ENCODE results near the gene VPS33B. TPM values are rescaled to one million over a fixed set of nuclear protein-coding genes. Genes with fewer than 3 reads are reported as not detected.

Gene VPS33B
- total RNA-seq = 9.6 and 10.7 TPM in 2 replicates

GRCh38 chr15:91022075-91022831 is at the start of gene VPS33B:
TSS of gene VPS33B (minus strand) at chr15:91022594. CDS start at chr15:91022249, 345 bp downstream.

DNA sequence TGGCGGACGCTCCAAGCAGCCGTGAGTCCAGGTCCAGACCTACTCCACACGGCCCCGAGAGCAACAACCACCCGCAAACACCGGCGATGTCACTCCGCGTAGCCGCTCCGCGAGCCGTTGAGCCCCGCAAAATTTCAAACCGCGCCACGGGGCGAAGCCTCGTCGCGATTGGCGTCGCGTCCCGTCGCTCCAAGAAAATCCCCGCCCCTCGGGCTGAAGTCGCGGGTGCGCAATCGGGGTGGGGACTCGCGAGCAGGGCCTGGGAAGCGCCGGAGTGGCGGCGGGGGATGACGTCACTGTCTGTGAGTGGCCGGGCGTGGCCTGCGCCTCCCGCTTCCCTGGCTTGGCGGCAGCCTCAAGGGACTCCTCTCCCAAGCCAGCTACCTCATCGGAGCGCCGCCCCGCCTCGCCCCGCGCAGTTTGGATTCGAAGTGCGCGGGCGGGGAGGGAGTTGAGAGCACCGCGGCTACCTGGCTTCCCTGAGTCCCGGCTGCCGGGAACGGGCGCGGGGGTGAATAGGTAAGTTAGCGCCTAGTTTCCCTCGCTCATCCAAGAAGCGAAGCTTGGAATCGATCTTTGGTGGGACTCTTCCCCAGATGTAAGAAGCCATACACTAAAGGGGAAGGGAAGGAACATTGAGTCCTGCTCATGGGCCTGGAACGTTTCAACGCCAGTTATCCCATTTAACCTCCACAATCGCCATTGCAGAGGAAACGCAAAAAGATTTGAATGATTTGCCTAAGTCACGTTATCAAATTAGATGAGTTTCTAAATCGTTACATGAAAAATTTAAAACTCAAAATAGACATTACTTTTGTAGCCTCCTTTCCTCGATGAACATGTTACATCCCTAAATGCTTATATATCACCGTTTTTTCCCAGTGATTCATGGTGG is 27.7 kb downstream of the VPS33B start, which contains the start of gene PRC1:
PRC1 (minus strand) TSS at position 119 of the 895 bp plus-strand sequence; CDS start at position 1, 118 bp downstream.

DNA sequence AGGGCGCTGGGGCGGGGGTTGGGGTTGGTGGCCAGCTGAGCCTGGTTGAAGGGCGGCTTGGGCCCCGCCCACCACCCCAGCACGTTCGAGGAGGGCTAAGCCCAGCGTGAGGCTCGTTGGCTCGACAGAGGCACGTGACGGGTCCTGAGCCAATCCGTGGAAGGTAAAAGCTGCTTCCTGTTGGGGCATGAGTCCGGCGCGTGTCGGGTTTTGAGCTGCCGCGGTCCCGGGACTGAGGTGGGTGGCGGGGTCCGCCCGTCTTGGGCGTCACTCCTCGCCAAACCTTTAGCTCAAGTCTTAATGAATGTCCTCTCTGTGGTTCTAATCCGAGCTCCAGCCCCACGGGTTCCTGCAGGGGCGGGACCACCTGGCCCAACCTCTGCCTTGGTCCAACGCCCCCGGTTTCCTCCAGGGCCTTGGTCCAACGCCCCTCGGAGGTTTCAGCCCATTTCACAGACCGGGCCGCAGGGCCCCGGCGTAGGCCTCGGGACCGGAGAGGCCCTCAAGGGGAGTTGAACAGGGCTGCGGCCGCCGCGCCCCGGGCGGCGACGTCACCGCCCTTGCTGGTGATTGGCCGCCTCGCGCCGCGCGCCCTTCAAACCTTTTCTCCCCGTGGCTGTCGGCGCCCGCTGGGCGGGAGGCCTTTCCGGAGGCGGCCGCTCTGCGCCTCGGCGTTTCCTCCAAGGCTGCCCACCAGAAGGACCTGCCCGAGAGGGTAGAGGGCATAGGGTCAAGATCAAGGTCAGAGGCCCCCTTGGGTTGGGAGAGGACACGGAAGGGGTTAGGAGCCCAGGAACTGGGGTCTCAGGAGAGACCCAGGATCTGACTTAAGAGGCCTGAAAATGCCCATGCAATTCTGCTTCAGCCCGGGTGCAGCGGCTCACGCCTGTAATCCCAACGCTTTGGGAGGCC is 67.4 kb downstream of the VPS33B start, which contains the start of gene RCCD1:
RCCD1 (plus strand) TSS at position 173 of the 912 bp plus-strand sequence. CDS start 1,851 bp downstream, outside the sequence.

Other genes with a start within 250 kb of the VPS33B start
- 39.5 and 94.1 TPM in 2 replicates for gene FURIN, start 154.0 kb downstream of the VPS33B start, total RNA-seq
- 15.7 and 30.2 TPM in 2 replicates for gene FES, start 138.1 kb downstream of the VPS33B start, total RNA-seq
- 18.6 and 22.0 TPM in 2 replicates for gene MAN2A2, start 119.3 kb downstream of the VPS33B start, total RNA-seq
- gene HDDC3, start 90.0 kb downstream of the VPS33B start, total RNA-seq = 19.2 and 21.5 TPM in 2 replicates
- 89.9 and 101 TPM in 2 replicates for gene UNC45A, start 87.3 kb downstream of the VPS33B start, total RNA-seq
- 11.3 and 15.7 TPM in 2 replicates for gene RCCD1, start 67.7 kb downstream of the VPS33B start, total RNA-seq
- 33.5 and 247 TPM in 2 replicates for gene PRC1, start 28.1 kb downstream of the VPS33B start, total RNA-seq
- gene SV2B, start 77.7 kb upstream of the VPS33B start, total RNA-seq = not detected in 2 replicates

Data from regular cardiac myocyte (primary cell).